SK-N-SH treated with all-trans-retinoic acid at 6 μM for 48 hours (cell line): ENCODE results near the gene F2RL2.

Source experiments
- ATAC-seq: fragments of 200-7000 bp; cut with Tn5 transposase; 3 replicates; pipeline ENCODE4 v1.9.1; 2020; ENCODE audit warnings: mild to moderate bottlenecking, moderate library complexity
- BACH2 ChIP-seq: fragments of 250-450 bp; sonication (Bioruptor Pico); IDR thresholded peaks from 2 replicates; pipeline ENCODE4 v1.9.0; 2021; ENCODE audit warnings: mild to moderate bottlenecking, borderline replicate concordance
- CREB5 ChIP-seq: fragments of 250-450 bp; sonication (Bioruptor Pico); IDR thresholded peaks from 2 replicates; pipeline ENCODE4 v1.5.1; 2020; ENCODE audit warnings: low read depth, mild to moderate bottlenecking, moderate library complexity
- CSDC2 ChIP-seq: fragments of 250-450 bp; sonication (Bioruptor Pico); IDR thresholded peaks from 2 replicates; pipeline ENCODE4 v1.5.0; 2020; ENCODE audit warnings: mild to moderate bottlenecking, moderate library complexity
- CSRNP3 ChIP-seq: fragments of 250-450 bp; sonication (Bioruptor Pico); IDR thresholded peaks from 2 replicates; pipeline ENCODE4 v1.5.1; 2021; ENCODE audit warnings: mild to moderate bottlenecking, moderate library complexity
- ESRRG ChIP-seq: fragments of 250-450 bp; sonication (Bioruptor Pico); IDR thresholded peaks from 2 replicates; pipeline ENCODE4 v1.6.1; 2021; ENCODE audit warnings: mild to moderate bottlenecking
- GLIS3 ChIP-seq: fragments of 250-450 bp; sonication (Bioruptor Pico); IDR thresholded peaks from 2 replicates; pipeline ENCODE4 v1.5.0; 2020; ENCODE audit warnings: mild to moderate bottlenecking, moderate library complexity
- ISL1 ChIP-seq: fragments of 250-450 bp; sonication (Bioruptor Pico); IDR thresholded peaks from 2 replicates; pipeline ENCODE4 v2.1.2; 2022; ENCODE audit warnings: mild to moderate bottlenecking, moderate library complexity
- OSR1 ChIP-seq: fragments of 250-450 bp; sonication (Bioruptor Pico); IDR thresholded peaks from 2 replicates; pipeline ENCODE4 v1.8.0; 2022; ENCODE audit warnings: moderate library complexity, mild to moderate bottlenecking, inconsistent platforms
- PATZ1 ChIP-seq: fragments of 250-450 bp; sonication (Bioruptor Pico); IDR thresholded peaks from 2 replicates; pipeline ENCODE4 v1.8.0; 2020; ENCODE audit warnings: mild to moderate bottlenecking, moderate library complexity, borderline replicate concordance
- POU6F1 ChIP-seq: fragments of 250-450 bp; sonication (Bioruptor Pico); IDR thresholded peaks from 2 replicates; pipeline ENCODE4 v1.8.0; 2021; ENCODE audit warnings: low read depth, mild to moderate bottlenecking, moderate library complexity, borderline replicate concordance
- PPARA ChIP-seq: fragments of 250-450 bp; sonication (Bioruptor Pico); IDR thresholded peaks from 2 replicates; pipeline ENCODE4 v1.5.0; 2020; ENCODE audit warnings: mild to moderate bottlenecking, borderline replicate concordance
- RARB ChIP-seq: fragments of 250-450 bp; sonication (Bioruptor Pico); IDR thresholded peaks from 2 replicates; pipeline ENCODE4 v1.8.0; 2021; ENCODE audit warnings: mild to moderate bottlenecking, moderate library complexity
- SNAI2 ChIP-seq: fragments of 250-450 bp; sonication (Bioruptor Pico); IDR thresholded peaks from 2 replicates; pipeline ENCODE4 v1.5.0; 2020; ENCODE audit warnings: mild to moderate bottlenecking, moderate library complexity
- TCF4 ChIP-seq: fragments of 250-450 bp; sonication (Bioruptor Pico); IDR thresholded peaks from 2 replicates; pipeline ENCODE4 v1.8.0; 2021; ENCODE audit warnings: mild to moderate bottlenecking, moderate library complexity, borderline replicate concordance
- TOX ChIP-seq: fragments of 250-450 bp; sonication (Bioruptor Pico); IDR thresholded peaks from 2 replicates; pipeline ENCODE4 v1.8.0; 2021; ENCODE audit warnings: mild to moderate bottlenecking, moderate library complexity, borderline replicate concordance
- ZFP3 ChIP-seq: fragments of 250-450 bp; sonication (Bioruptor Pico); IDR thresholded peaks from 2 replicates; pipeline ENCODE4 v1.5.0; 2020; ENCODE audit warnings: mild to moderate bottlenecking, moderate library complexity
- ZFP30 ChIP-seq: fragments of 450-650 bp; formaldehyde crosslinking; IDR thresholded peaks from 2 replicates; pipeline ENCODE4 v1.5.0; 2022; ENCODE audit warnings: mild to moderate bottlenecking, moderate library complexity
- ZNF565 ChIP-seq: fragments of 450-650 bp; formaldehyde crosslinking; conservative IDR thresholded peaks from 2 replicates; pipeline ENCODE4 v1.5.0; 2020; ENCODE audit warnings: low read depth, mild to moderate bottlenecking, moderate library complexity
- ZNF70 ChIP-seq: fragments of 450-650 bp; formaldehyde crosslinking; IDR thresholded peaks from 2 replicates; pipeline ENCODE4 v1.5.0; 2020; ENCODE audit warnings: mild to moderate bottlenecking, moderate library complexity
- ZNF8 ChIP-seq: fragments of 450-650 bp; formaldehyde crosslinking; IDR thresholded peaks from 2 replicates; pipeline ENCODE4 v1.5.0; 2020; ENCODE audit warnings: mild to moderate bottlenecking, moderate library complexity
- TF ChIP-seq, protein P1 (sequence below): fragments of 250-450 bp; sonication (Bioruptor Pico); IDR thresholded peaks from 2 replicates; pipeline ENCODE4 v1.5.0; 2020; ENCODE audit warnings: mild to moderate bottlenecking, moderate library complexity

Gene F2RL2

DNA sequence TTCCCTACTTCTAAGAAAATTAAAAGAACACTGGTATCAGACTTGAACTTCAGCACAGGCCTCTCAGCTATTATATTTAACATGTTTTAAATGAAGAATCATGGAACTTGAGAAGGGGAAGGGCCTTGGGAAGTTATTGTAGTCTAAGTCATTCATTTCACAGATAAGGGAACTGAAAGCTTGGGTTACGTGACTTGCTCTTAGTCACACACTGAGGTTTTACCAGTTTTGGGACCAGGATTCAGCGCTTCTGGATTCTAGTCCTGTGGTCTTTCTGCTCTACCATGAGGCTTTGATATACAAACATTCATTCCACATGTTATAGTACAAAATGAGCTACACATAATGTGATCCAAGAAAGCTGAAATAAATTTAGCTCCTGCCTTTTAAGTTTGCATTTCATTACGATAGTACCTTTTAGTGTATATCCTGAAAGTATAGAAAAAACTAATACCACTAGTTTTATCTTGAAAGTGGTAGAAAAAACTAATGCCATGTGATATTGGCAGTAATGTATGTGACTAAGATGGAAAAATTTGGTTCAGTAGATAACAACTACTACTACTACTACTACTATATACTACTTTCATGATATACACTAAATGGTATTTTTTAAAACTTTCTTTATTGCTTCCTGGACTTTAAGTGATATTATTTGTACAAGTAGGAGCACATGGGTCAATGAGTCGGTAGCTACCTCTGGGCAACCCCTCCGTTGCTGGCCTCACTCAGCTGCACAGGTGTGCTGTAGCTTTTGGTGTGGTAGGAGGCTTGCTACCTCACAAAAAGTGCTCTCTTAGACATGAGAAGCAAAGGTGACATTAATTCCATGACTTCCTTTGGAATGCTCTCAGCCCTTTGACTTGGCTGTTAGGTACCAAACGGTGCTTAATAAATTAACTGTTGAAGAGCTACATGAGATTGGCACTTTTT lies 40.7 kb downstream of the F2RL2 start:
- ATAC-seq, result no peak

DNA sequence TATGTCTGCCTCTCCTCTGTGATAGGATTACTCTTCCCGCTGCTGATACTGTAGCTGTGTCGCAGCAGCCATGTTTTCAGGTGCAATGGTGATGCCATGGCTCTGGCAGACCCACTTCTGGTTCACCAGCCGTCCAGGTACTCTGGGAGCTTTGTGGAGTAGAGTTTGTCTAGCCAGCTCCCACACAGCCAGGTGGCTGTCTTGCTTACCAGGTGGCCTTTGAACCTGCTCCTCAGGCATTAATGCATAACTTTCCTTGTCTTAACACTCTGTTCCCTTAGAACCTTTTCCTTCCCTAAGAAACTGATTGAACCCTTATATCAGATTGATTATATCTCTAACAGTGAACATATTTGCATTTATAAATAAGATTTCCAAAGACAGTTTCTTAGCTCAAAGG lies 42.2 kb downstream of the F2RL2 start:
- no peak for TF ChIP-seq RARB (CRISPR knock-in tag)
- ATAC-seq, result no peak

More for the DNA sequence above, 40.7 kb downstream of the F2RL2 start:
- TF ChIP-seq, protein P1, sequence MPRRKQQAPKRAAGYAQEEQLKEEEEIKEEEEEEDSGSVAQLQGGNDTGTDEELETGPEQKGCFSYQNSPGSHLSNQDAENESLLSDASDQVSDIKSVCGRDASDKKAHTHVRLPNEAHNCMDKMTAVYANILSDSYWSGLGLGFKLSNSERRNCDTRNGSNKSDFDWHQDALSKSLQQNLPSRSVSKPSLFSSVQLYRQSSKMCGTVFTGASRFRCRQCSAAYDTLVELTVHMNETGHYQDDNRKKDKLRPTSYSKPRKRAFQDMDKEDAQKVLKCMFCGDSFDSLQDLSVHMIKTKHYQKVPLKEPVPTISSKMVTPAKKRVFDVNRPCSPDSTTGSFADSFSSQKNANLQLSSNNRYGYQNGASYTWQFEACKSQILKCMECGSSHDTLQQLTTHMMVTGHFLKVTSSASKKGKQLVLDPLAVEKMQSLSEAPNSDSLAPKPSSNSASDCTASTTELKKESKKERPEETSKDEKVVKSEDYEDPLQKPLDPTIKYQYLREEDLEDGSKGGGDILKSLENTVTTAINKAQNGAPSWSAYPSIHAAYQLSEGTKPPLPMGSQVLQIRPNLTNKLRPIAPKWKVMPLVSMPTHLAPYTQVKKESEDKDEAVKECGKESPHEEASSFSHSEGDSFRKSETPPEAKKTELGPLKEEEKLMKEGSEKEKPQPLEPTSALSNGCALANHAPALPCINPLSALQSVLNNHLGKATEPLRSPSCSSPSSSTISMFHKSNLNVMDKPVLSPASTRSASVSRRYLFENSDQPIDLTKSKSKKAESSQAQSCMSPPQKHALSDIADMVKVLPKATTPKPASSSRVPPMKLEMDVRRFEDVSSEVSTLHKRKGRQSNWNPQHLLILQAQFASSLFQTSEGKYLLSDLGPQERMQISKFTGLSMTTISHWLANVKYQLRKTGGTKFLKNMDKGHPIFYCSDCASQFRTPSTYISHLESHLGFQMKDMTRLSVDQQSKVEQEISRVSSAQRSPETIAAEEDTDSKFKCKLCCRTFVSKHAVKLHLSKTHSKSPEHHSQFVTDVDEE (CRISPR knock-in tag), result no peak
- TF ChIP-seq CREB5 (CRISPR knock-in tag) (no peak), ESRRG (CRISPR knock-in tag) (no peak), ZNF8 (CRISPR knock-in tag) (no peak), ZFP30 (CRISPR knock-in tag) (no peak), GLIS3 (CRISPR knock-in tag) (no peak), TCF4 (CRISPR knock-in tag) (no peak), ZFP3 (CRISPR knock-in tag) (no peak), SNAI2 (CRISPR knock-in tag) (no peak), CSDC2 (CRISPR knock-in tag) (no peak), RARB (CRISPR knock-in tag) (no peak), ZNF70 (CRISPR knock-in tag) (no peak), POU6F1 (no peak), ISL1 (CRISPR knock-in tag) (no peak), PATZ1 (CRISPR knock-in tag) (no peak), ZNF565 (no peak), OSR1 (CRISPR knock-in tag) (no peak), CSRNP3 (CRISPR knock-in tag) (no peak), TOX (CRISPR knock-in tag) (no peak), PPARA (CRISPR knock-in tag) (no peak)

- ATAC-seq, result no peak
- TF ChIP-seq CREB5 (CRISPR knock-in tag) (no peak), BACH2 (no peak)
Observed at GRCh38 chr5:76579166-76579937, 43.9 kb downstream of the F2RL2 start.
